SKM-1 (cell line): Measurements from ENCODE around the gene ZNF749.

Experiments
- DNase-seq: peaks from one replicate; lab custom pipeline; 2025; ENCODE audit not compliant: unreplicated experiment; lab: John Stamatoyannopoulos, UW

Gene ZNF749

GRCh38 chr19:57435062-57435978, at the start of gene ZNF749:
Gene ZNF749, plus strand, starts transcription at chr19:57435325. Its CDS starts 254 bp downstream, at chr19:57435579.
- peak; percentile 80 for DNase-seq

GRCh38 chr19:57389194-57389729, 45.9 kb upstream of the ZNF749 start:
- DNase-seq: no peak

DNA sequence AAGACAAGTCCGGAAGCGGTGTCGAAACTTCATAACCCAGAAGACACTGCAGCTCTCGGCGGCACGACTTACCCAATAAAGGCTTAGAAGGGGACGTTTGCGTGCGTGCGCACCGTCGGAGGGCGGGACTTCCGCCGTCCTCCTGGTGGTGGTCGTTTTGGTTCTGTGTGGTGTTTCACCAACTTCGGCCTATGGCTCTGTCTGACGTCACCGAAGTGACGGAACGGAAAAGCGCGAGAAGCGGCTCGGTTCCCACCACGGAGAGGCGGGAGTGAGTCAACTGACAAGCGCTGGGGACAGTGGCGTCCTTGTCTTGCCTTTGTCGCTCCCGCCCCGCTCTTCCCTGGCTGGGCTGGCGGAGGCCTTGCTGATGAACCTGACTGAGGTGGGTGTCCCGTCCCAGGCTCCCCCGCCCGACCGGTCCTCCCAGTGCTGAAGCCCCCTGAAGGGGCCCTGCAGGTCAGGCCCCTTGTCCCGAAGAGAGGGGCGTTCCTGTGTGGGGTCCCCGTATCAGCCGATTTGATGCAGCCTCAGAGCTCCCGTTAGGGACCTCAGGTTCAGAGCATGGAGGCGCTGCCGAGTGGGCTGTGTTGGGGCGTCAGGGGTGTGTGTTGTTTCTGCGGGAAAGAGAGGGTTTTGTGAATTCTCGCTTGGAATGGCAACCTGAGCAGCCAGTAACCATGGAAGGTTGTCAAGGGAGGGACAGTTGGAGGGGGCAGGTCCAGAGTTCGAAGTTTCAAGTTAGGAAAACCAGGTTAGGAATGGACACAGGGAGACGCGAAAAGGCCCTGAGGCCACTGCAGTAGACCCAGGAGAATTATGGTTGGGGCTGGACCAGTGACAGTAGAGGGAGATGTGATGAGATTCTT, 45.2 kb upstream of the ZNF749 start, which contains the start of gene ZNF548:
ZNF548 (plus strand) TSS at position 125 of the 869 bp plus-strand sequence; CDS start at position 371, 246 bp downstream.
- peak; percentile 56 for DNase-seq

- no peak for DNase-seq
Measured at GRCh38 chr19:57395710-57396109, 39.4 kb upstream of the ZNF749 start.

DNA sequence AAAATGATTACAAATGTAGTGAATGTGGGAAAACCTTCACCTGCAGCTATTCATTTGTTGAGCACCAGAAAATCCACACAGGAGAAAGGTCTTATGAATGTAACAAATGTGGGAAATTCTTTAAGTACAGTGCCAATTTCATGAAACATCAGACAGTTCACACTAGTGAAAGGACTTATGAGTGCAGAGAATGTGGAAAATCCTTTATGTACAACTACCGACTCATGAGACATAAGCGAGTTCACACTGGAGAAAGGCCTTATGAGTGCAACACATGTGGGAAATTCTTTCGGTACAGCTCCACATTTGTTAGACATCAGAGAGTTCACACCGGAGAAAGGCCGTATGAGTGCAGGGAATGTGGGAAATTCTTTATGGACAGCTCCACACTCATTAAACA, 36.3 kb upstream of the ZNF749 start:
- no peak for DNase-seq

DNA sequence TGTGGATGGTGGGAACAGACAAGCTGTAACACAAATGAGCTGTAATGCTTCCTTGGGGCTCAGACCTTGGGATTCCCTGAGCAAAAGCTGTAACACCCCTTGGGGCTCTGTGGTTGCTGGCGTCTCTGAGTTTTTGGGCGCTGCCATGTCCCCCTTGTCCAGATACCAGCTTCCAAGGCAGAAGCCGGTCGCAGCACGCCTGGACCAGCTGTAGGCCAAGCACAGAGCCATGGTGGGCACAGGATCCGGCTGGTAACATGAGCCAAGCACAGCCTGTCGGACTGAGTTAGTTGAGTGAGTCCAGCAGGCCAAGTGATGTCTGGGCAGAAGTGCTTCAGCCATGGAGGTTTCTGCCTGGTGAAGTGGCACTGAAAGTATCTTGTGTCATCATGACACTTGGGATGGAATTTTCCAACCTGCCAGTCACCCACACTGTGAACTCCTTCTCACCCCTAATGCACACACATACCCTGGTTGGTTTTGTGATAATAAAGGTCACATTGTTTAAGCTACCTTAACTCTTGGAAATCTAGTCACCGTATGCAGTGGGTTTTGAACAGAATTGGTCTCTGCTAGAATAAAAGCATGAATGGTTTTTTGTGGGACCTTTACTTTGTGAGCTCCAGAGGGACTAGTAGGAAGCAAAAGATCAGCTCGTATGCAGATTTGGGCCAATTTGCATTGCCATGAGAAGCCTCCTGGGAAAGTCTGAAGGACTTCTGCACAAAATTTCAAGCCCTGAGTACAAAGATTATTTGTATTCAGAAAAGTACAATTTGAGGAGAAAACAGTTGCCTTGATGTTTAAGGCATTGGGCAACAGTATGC, 31.2 kb upstream of the ZNF749 start:
- DNase-seq: no peak

DNA sequence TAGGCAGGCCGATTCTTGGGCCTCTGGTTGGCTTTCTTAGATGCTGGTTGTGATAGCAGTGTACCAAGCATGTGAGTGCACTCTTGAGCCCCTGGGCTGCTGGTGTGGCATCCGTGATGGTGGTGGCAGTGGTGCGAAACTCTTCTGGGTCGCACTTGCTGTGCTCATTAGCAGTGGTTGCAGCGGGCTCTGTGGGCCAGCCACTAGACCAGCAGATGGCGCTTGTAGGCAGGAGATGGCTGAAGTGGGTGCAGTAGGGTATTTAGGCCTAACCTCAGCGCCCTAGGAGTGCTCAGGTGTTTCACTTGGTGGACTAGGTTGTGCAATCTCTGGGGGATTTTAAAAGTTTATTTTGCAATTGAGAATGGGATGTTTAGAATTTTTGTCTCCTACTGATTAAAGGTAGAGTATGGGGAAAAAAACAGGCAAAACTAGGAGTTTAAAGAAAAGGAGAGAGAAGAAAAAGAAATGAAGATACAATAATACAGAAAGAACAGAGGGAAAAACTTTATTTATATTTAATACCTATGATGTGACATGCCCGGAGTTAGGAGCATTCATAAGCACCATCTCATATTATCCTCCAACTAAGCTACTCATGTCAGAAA, 28.5 kb upstream of the ZNF749 start:
- no peak for DNase-seq

- peak; percentile 60 for DNase-seq
Measured at GRCh38 chr19:57410877-57411671, 24.1 kb upstream of the ZNF749 start, which contains the start of gene ZNF17. Gene ZNF17, plus strand, starts transcription at chr19:57411161. Its CDS starts 2,455 bp downstream, at chr19:57413616.

DNA sequence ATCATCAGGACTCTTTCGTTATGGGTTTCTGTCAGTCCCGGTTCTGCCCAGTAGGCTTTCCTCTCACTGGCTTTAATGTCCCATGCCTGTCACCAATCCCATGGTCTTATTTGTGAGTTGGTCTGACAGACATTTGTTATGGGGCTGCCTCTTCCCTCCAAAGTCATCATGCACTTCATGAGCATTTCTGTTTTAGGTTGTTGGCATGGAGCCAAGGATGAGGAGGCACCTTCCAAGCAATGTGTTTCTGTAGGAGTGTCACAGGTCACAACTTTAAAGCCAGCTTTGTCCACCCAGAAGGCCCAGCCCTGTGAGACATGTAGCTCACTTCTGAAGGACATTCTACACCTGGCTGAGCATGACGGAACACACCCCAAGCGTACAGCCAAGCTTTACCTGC, 15.7 kb upstream of the ZNF749 start:
- DNase-seq: no peak

DNA sequence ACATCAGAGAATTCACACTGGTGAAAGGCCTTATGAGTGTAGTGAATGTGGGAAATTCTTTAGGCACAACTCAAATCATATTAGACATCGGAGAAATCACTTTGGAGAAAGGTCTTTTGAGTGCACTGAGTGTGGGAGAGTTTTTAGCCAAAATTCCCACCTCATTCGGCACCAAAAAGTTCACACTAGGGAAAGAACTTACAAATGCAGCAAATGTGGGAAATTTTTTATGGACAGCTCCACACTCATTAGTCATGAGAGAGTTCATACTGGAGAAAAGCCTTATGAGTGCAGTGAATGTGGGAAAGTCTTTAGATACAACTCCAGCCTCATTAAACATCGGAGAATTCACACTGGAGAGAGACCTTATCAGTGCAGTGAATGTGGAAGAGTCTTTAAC, 14.1 kb upstream of the ZNF749 start:
- DNase-seq: no peak

DNA sequence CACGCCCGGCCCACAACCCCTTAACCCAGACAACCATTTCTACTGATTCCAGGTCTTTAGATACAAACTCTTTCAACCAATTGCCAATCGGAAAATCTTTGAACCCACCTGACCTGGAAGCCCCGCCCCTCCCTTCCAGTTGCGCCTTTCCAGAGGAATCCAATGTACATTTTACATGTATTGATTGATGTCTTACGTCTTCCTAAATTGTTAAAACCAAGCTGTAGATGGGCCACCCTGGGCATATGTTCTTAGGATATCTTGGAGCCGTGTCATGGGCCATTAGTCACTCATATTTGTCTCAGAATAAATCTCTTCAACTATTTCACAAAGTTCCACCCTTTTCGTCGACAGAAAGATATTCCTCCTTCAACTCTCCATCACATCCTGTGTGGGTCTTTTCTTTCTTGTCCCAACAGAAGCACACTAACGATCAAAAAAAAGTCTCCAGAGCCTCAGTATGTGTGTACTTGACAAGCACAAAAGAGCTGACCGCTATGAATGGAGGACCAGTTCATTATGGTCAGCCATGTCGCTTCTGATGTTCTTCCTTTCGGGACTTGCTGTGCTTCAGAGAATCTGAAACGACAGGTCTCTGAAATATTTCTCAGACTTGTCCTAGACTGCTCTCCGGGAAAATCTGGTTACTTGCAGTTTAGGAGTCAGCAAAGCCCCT, 601 bp upstream of the ZNF749 start:
- no peak for DNase-seq

DNA sequence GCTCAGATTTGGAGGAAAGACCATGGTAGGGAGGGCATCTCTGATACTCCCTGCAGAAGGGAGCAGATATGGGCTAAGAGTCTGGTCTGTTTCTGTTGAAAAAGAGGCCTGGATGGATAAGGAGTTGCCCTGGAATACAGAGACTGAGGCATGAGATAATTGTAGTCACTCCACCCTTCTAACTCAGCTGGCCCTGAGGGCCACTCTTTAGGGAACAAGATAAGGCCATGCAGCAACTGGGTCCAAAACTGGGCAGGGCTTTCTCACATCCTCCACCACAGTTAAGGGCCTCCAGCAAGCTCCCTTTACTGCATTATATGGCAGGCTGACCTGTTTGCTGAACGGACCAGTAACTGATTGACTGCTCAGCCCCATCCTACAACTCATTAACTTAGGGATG, 1.3 kb downstream of the ZNF749 start:
- DNase-seq: no peak

DNA sequence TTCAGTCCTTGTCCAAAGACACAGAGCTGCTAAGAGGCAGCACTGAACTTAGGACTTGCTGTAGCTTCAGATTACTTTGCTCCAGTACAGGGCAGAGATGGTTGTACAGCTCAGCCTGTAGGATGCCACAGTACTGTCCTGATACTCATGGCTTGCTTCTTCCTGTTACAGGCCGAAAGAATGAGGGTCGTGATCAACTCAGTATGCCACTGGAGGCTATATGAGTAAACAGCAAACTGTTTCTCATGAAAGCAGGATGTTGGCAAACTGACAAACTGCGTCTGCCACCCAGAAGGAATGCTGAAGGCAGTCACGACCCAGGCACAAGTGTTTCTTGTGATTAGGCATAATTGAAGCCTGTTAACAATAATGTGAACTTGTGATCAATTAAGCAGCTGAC, 2.8 kb downstream of the ZNF749 start:
- DNase-seq: no peak

- no peak for DNase-seq
Measured at GRCh38 chr19:57438925-57439324, 3.8 kb downstream of the ZNF749 start.

DNA sequence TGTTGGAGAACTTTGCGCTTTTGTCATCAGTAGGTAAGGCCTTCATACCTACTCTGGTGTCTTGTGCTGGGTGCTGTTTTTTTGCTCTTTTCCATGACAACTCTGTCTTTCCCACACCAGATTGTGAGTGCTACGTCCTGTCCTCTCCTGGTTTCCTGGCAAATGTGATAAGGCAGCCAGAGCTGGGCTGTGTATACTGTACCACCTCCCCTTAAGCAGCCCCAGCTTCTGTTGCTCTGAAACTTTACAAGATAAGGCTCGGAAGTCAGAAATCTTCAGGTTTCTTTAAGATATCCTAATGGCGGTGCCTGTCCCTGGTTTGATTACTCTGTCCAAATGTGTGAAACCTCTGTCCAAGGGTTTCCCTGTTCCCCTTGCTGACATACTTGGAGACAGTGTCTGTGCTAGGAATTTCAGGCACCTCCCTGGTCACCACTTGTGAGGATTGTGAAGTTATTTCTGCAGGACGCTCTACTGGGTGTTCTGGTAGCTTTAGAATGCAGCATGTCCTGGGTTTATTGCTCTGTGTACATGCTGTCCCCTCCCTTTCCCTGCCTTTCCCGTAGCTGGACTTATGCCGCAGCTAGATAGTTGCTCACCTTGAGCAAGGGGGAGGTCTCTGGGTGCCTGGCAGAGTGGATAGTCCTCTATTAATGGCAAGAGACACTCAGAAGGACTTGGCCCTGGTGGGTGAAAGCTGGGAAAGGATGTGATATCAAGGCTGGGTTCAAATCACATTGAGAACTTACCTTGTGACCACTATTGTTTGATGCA, 7.0 kb downstream of the ZNF749 start:
- DNase-seq: no peak

DNA sequence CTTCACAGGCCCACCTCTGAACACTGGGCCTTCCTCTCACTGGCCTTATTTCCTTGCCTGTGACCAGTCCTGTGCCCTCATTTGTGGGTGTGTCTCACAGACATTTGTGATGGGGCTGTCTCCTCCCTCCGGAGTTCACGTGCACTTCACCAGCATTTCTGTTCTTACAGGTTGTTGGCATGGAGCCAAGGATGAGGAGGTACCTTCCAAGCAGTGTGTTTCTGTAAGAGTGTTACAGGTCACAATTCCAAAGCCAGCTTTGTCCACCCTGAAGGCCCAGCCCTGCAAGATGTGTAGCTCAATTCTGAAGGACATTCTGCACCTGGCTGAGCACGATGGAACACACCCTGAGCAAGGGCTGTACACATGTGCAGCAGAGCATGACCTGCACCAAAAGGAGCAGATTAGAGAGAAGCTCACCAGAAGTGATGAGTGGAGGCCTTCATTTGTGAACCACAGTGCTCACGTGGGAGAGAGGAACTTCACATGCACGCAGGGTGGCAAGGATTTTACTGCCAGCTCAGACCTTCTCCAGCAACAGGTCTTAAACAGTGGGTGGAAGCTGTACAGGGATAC, 8.1 kb downstream of the ZNF749 start:
- DNase-seq: no peak

DNA sequence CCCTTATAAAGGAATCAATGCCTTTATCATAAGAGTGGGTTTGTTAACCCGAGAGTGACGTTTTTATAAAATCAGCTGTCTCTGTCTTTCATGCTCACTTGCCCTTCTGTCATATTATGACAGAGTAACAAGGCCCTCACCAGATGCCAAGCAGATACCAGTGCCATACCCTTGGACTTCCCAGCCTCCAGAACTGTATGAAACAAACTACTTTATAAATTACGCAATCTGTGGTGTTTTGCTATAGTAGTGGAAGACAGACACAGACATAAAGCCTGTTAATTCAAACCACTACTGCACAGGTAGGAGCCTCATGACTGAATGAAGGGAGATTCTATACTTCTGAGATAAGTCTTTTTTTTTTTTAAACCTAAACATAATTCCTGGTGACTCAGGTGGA, 17.2 kb downstream of the ZNF749 start:
- DNase-seq: no peak
